ENCODE data around the gene CPA1. TPM values are rescaled to one million over a fixed set of nuclear protein-coding genes. Genes with fewer than 3 reads are reported as not detected.

CPA1 gene
- total RNA-seq, 1 donor from 2014 or later = 0.41 TPM

GRCh38 chr7:130410868-130411541 lies 30.7 kb downstream of the CPA1 start:
- Mint-ChIP-seq H3K4me3 (peak overlapping the region; percentile 42), H3K4me1 (ENCODE audit: unreplicated experiment) (peaks cover 48% of the 10 kb centered on the region), H3K9me3 (no peaks in the 10 kb centered on the region), H3K27me3 (no peaks in the 10 kb centered on the region), H3K36me3 (peaks cover 19% of the 10 kb centered on the region), H3K27ac (peak overlapping the region; percentile 97)
- TF ChIP-seq CTCF (conservative IDR thresholded peaks at IDR 0.05) = no peak
- no peak for DNase-seq (ENCODE audit: extremely low spot score, unreplicated experiment)

- peaks cover 60% of the 10 kb centered on the region for H3K4me1 Mint-ChIP-seq (ENCODE audit: unreplicated experiment)
- H3K9me3 Mint-ChIP-seq = no peaks in the 10 kb centered on the region
- H3K36me3 Mint-ChIP-seq = peaks cover 23% of the 10 kb centered on the region
- H3K4me3 Mint-ChIP-seq = no peak overlapping the region
- no peak for TF ChIP-seq CTCF (conservative IDR thresholded peaks at IDR 0.05)
- peak overlapping the region; percentile 97 for H3K27ac Mint-ChIP-seq
- no peaks in the 10 kb centered on the region for H3K27me3 Mint-ChIP-seq
- no peak for DNase-seq (ENCODE audit: extremely low spot score, unreplicated experiment)
These were observed 32.9 kb downstream of the CPA1 start for GRCh38 chr7:130413201-130413600.

- H3K4me1 Mint-ChIP-seq (ENCODE audit: unreplicated experiment) = peaks cover 57% of the 10 kb centered on the region
- H3K36me3 Mint-ChIP-seq = peaks cover 28% of the 10 kb centered on the region
- TF ChIP-seq CTCF (conservative IDR thresholded peaks at IDR 0.05) = no peak
- H3K27me3 Mint-ChIP-seq = no peaks in the 10 kb centered on the region
- H3K27ac Mint-ChIP-seq = no peak overlapping the region
- H3K4me3 Mint-ChIP-seq = no peak overlapping the region
- no peaks in the 10 kb centered on the region for H3K9me3 Mint-ChIP-seq
- no peak for DNase-seq (ENCODE audit: extremely low spot score, unreplicated experiment)
These were observed 34.7 kb downstream of the CPA1 start for GRCh38 chr7:130415006-130415405.

GRCh38 chr7:130417213-130417612 lies 36.9 kb downstream of the CPA1 start:
- DNase-seq (ENCODE audit: extremely low spot score, unreplicated experiment) = no peak
- Mint-ChIP-seq H3K36me3 (peaks cover 21% of the 10 kb centered on the region), H3K27me3 (no peaks in the 10 kb centered on the region), H3K9me3 (no peaks in the 10 kb centered on the region), H3K4me1 (ENCODE audit: unreplicated experiment) (peaks cover 49% of the 10 kb centered on the region), H3K4me3 (peak overlapping the region; percentile 21), H3K27ac (peak overlapping the region; percentile 95)
- no peak for TF ChIP-seq CTCF (conservative IDR thresholded peaks at IDR 0.05)

GRCh38 chr7:130418306-130418705 lies 38.0 kb downstream of the CPA1 start:
- Mint-ChIP-seq H3K4me3 (peak overlapping the region; percentile 55), H3K27me3 (no peaks in the 10 kb centered on the region), H3K4me1 (ENCODE audit: unreplicated experiment) (peaks cover 50% of the 10 kb centered on the region), H3K9me3 (no peaks in the 10 kb centered on the region), H3K36me3 (peaks cover 21% of the 10 kb centered on the region), H3K27ac (peak overlapping the region; percentile 95)
- no peak for TF ChIP-seq CTCF (conservative IDR thresholded peaks at IDR 0.05)
- DNase-seq (ENCODE audit: extremely low spot score, unreplicated experiment) = no peak

Data from type B pancreatic cell (in vitro differentiated cells).